AG04449 (cell line): ENCODE results near the gene GRM1.

ENCODE experiments used
- CTCF ChIA-PET: fragments of 350-600 bp; formaldehyde crosslinking; extraction: SDS; loops from one replicate; lab custom pipeline; 2021; ENCODE audit warnings: antibody characterized with exemption; lab: Yijun Ruan, JAX
- POLR2A ChIA-PET: fragments of 400-600, 350-600 bp; formaldehyde crosslinking; extraction: SDS; loops from one replicate; lab custom pipeline; 2020; ENCODE audit warnings: antibody characterized with exemption, inconsistent platforms; lab: Yijun Ruan, JAX
- DNase-seq: peaks from one replicate; pipeline ENCODE4 v3.0.0-alpha.2; 2010; ENCODE audit warnings: low read depth, low spot score
- H3K4me3 ChIP-seq: 2 replicates; pipeline ENCODE4 v1.5.1; 2011; ENCODE audit warnings: low read depth, mild to moderate bottlenecking, control low read depth, low read length
- CTCF ChIP-seq: IDR thresholded peaks from one replicate; pipeline ENCODE4 v1.5.1; 2011; ENCODE audit warnings: mild to moderate bottlenecking, moderate library complexity, low read length, control low read depth, inconsistent platforms; ENCODE audit not compliant: insufficient read depth; ENCODE audit errors: missing control alignments

The GRM1 gene

GRCh38 chr6:146090474-146090873 lies 61.6 kb downstream of the GRM1 start:
- ChIA-PET POLR2A (no interaction called here), CTCF (no interaction called here)
- no peak for DNase-seq
- TF ChIP-seq CTCF = no peak
- no peak overlapping the region for H3K4me3 ChIP-seq

DNA sequence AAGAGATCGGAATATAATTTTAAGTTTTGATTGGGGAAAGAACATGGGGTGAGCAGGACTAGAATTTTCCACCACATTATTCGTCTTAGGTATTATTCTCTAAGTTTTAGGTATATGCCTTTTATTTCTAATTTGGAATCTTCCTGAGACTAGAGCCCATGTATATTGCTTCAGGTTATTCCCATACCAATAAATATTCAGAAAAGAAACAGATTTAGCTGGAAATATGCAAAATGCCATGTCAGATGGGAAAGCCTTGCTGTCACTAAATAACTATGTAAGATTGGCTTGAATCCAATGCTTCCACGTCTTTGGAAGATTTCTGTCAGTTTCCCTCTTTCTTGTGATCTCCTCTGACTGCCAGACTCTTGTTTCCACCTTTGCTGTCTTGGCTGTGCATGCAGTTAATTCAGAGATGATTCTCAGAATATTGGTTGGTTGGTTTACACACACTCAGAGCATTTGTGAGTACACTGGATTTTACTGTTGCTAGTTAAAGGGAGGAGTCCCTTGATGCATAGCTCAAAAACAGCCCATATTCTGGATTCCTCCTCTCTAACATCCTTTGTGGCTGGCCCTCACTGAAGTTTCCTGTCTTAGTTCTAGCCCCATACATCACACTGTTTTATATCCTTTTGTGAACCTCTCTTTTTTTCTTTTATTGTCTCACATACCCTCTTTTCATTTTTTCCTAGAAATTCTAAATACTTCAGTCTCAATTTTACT lies 64.3 kb downstream of the GRM1 start:
- CTCF ChIA-PET = no interaction called here
- no peak for DNase-seq
- POLR2A ChIA-PET = no interaction called here
- TF ChIP-seq CTCF = no peak
- no peak overlapping the region for H3K4me3 ChIP-seq

DNA sequence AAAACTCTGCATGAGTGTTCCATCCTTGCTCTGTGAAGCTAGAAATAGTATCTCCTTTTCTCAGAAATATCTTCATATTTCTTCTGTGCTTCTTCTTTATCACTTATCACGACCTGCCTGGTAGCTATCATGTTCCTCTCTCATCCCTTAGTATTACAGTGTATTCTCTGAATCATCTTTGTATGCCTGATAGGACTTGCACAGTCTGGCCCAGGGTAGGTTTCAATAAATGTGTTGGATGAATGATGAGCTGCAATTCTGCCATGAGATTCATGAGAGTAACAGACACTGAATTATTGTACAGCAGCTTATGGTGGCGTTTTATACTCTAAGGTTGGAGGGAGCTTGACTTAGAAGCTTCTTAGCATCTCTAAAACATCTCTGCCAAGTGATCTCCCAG lies 66.6 kb downstream of the GRM1 start:
- no peak for DNase-seq
- TF ChIP-seq CTCF = no peak
- H3K4me3 ChIP-seq = no peak overlapping the region
- CTCF ChIA-PET = no interaction called here
- POLR2A ChIA-PET = no interaction called here

GRCh38 chr6:146097586-146097985 lies 68.7 kb downstream of the GRM1 start:
- no peak for DNase-seq
- POLR2A ChIA-PET = no interaction called here
- no peak for TF ChIP-seq CTCF
- CTCF ChIA-PET = no interaction called here
- no peak overlapping the region for H3K4me3 ChIP-seq

- POLR2A ChIA-PET = no interaction called here
- TF ChIP-seq CTCF = no peak
- DNase-seq = no peak
- CTCF ChIA-PET = no interaction called here
- H3K4me3 ChIP-seq = no peak overlapping the region
These were observed 71.9 kb downstream of the GRM1 start for GRCh38 chr6:146100776-146101175.

DNA sequence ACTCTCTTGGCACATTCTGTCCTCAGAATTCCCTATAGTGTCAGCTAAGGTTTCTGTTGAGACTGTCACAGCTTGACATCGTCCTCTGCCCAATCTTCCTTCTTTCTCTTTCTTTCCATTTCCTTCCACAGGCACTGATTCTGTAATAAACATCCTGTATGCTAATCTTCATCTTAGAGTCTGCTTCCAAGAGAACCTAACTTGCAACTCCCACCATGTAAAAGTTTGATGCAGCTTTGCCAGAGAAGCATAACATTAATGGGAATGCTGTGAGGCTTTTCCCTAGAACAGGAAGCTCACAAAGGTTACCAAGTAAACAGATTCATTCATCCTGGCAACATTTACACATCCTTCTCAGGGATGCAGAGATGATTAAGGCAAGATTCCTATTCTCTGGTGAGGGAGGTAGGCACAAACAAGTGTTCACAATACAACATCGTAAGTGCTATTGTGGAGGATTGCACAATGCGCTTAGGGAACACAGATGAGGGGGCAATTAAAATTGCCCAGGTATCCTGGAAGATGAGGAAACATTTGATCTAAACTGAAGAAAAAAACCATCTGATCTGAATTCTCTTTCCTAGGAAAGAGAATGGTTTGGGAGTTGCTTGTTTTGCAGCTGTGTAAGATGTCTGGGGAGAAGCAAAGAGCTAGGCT lies 74.7 kb downstream of the GRM1 start:
- ChIA-PET CTCF (no interaction called here), POLR2A (no interaction called here)
- TF ChIP-seq CTCF = no peak
- H3K4me3 ChIP-seq = no peak overlapping the region
- no peak for DNase-seq
